Activated CD4-positive, alpha-beta T cell treated with anti-CD3 and anti-CD28 coated beads, Interleukin-2, amount 50 U/mL, for 1 hour (primary cell): ENCODE results near the gene DHX57.
"Not testable (repeated sequence)": the region's sequence is repeated elsewhere in the genome, so short reads cannot be mapped to it uniquely, and the experiment has no call there.

Experiments
- DNase-seq: peaks from one replicate; pipeline ENCODE4 v3.0.0-alpha.2; 2020

Gene DHX57

GRCh38 chr2:38866773-38867443 is 8.8 kb downstream of the DHX57 start:
- DNase-seq, result no peak

- no peak for DNase-seq
Measured at GRCh38 chr2:38863061-38863695, 12.6 kb downstream of the DHX57 start.

DNA sequence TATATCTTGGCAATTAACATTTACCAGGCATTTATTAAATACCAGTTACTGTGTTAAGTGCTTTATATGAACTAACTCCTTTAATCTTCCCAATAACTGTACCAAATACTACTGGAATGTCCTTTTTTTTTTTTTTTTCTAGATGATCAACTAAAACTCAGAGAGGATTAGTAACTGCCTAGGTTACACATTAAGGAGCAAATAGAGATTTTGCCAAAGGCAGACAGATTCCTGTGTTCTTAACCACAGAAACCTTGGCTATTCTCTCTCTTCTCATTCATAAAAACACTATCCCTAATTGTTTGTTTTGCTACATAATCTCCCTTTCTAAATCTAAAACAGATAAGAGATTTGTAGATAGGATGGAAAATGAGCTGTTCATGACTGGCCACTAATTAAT is 13.3 kb downstream of the DHX57 start:
- no peak for DNase-seq

DNA sequence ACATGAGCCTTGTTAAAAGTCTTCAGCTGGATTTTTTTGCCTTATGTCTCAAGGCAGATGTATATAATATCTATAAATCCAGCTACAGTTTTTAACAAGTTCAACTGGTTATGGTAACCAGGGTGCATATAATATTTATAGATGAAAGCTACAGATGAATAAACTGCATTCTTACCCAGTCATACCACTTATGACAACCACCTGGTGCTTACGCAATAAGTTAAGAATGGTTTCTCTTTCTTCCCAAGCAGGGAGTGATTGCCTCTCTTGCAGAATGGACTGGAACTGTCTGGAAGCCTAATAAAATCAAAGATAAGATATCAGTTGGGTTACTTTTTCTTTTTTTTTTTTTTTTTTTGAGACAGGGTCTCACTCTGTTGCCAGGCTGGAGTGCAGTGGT is 19.6 kb downstream of the DHX57 start:
- DNase-seq, result no peak

DNA sequence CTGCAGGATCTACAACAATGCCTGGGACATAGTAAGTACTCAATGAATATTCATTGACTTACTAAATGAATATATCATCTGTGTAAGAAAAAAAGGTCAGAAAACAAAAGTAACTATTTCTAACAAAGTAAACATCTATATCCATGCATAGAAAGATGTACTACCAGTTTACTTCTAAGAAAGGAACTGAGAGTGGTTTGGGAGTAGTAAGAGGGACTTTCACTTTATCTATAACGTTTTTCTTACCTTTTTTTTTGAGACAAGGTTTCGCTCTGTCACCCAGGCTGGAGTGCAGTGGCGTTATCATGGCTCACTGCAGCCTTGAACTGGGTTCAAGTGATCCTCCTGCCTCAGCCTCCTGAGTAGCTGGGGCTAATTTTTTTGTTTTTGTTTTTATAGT is 25.7 kb downstream of the DHX57 start:
- DNase-seq, result no peak

DNA sequence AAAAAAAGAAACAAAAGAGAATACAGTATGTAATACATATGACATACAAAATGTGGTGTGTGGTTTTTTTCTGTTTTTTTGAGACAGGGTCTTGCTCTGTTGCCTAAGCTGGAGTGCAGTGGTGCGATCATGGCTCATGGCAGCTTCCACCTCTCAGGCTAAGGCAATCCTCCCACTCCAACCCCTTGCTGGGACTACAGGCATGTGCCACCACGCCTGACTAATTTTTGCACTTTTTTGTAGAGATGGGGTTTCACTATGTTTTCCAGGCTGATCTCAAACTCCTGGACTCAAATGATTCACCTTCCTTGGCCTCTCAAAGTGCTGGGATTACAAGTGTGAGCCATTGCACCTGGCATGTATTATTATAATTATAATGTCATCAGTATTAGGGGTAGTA is 38.9 kb downstream of the DHX57 start:
- DNase-seq, result no peak

DNA sequence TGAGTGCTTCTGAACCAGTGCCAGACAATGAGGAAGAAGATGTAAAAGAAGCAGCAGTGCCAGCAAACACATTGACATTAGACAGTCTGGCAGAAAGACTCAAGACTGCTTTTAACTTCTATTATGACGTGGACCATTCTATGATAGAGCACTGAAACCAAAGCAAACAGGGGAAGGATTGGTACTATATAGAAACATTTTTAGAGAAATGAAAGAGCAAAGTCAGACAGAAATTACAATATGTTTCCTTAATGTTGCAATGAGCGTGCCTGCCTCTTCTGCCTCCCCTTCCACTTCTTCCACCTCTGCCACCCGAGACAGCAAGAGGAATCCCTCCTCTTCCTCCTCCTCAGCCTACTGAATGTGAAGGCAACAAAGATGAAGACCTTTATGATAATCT is 39.7 kb downstream of the DHX57 start:
- DNase-seq, result no peak

GRCh38 chr2:38835015-38835601 is 40.6 kb downstream of the DHX57 start:
- no peak for DNase-seq

- no peak for DNase-seq
Measured at GRCh38 chr2:38830526-38831159, 45.1 kb downstream of the DHX57 start.

DNA sequence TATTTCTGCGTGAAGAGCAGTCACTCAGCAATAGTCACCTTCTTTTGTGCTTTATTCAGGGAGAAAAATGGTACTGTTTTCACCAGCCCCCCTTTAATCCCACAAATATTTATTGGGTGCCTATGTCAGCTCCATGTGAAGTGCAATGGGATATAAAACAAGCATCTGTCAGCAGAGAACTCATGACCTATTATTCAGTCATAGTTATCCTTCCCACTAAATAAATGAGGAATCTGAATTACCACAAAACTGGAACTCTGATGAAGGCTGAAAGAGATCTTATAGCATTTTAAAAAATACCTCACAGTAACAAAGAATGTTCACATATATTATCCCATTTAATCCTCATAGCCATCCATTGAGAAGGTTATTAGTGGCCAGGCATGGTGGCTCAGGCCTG is 45.8 kb downstream of the DHX57 start:
- DNase-seq, result no peak

DNA sequence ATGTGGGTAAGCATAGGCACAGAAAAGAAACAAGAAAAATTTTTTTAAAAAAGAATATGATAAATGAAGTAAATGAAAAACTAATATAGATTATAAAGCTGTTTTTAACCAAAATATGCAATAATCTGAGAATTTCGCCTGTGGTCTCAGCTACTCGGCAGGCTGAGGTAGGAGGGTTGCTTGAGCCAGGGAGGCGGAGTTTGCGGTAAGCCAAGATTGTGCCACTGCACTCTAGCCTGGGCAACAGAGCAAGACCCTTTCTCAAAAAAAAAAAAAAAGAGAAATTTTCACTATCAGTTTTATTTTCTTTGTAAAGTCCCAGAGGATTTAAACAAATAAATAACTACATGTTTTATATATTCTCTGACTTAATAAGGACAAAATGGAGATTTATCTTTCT is 47.3 kb downstream of the DHX57 start:
- no peak for DNase-seq

- not testable (repeated sequence) for DNase-seq
Measured at GRCh38 chr2:38827539-38828145, 48.1 kb downstream of the DHX57 start.

DNA sequence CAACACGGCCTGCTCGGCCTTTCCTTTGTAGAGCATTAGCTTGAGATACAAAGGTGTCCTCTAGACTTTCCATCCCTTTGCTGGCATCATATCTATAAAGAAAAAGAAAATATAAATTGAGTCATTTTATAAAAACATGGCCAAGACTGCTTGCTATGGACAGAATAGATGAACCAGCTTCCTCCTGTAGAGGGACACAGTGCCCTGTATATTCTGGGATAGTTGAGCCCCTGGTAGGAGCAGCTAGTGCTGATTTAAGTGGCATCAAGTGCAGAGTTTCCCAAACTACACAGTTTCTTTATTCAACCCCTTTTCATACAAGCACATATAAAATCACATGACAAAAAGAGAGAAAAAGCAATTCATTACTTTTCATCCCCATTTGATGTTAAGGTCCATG is 49.8 kb downstream of the DHX57 start:
- no peak for DNase-seq

GRCh38 chr2:38824906-38825305 is 50.8 kb downstream of the DHX57 start:
- DNase-seq, result no peak

DNA sequence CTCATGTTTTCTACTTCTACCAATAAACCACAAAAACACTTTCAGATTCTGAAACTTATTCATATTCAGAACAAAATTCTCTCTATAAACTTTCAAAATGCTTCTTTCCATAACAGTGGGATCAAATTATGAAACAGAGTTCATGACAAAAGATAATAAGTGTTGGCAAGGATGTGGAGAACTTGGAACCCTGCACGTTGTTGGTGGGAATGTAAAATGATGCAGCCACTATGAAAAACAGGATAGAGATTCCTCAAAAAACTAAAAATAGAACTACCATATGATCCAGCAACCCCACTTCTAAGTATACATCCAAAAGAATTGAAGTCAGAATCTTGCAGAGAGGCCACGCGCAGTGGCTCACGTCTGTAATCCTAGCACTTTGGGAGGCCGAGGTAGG is 52.3 kb downstream of the DHX57 start:
- no peak for DNase-seq

GRCh38 chr2:38818565-38818964 is 57.2 kb downstream of the DHX57 start:
- DNase-seq, result no peak

DNA sequence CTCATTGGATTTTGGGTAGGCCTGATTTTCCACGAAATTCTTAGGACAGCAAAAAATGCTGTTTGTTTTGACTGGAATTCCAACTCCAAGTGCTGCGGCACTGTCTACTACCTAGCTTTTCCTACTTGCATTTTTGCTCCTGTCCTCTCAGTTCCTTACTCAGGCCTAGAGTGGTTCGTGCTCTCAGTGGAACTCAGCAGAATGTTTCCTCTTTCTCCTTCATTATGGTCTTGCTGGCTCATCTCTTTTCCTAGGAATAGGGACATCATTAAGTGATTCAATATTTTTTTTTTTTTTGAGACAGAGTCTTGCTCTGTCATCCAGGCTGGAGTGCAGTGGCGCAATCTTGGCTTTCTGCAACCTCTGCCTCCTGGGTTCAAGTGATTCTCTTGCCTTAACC is 59.8 kb downstream of the DHX57 start:
- no peak for DNase-seq

DNA sequence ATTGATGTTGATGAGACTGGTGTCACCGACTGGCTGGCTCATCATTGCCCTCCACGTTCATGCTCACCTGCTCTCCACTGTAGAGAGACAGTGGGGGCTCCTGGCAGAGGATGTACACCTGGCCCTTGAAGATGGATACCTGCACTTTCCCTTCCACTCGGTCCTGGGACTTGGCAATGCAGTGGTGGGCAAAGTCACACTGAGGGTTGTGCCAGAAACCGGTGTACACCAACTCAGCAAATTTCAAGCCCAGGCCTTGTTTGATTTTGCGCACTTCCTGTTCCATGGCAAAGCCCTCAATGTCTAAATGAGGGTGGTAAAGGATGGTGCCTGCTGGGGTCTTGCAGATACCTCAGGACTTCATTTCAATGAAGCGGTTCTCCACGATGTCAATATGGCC is 65.2 kb downstream of the DHX57 start:
- no peak for DNase-seq

DNA sequence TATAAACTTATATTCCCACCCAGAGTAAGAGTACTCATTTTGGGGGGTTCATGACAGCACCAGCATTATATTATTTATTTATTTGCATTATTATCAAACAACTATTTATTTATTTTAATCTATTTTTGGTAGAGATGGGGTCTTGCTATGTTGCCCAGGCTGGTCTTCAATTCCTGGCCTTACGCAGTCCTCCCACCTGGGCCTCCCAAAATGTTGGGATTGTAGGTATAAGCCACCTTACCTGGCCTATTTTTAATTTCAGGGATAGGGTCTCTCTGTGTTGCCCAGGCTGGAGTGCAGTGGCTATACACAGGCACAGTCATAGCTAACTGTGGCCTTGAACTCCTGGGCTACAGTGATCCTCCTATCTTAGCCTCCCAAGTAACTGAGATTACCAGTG is 67.1 kb downstream of the DHX57 start:
- DNase-seq, result no peak

DNA sequence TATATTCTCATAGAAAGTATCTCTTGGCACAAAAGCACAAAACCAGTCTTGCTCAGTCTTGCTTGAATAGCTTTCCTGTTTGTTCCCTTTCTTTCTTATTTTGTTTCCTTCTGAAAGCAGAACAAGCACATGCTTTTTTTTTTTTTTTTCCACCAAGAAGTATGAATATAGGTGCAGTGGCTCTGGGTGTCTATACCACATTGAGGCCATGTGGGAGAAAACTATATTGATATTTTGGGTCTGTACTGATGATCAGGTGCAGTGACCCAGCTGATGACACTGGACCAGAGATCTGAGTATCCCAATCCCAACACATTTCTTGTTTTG is 69.0 kb downstream of the DHX57 start:
- no peak for DNase-seq

GRCh38 chr2:38806015-38806732 is 69.6 kb downstream of the DHX57 start:
- DNase-seq, result no peak

DNA sequence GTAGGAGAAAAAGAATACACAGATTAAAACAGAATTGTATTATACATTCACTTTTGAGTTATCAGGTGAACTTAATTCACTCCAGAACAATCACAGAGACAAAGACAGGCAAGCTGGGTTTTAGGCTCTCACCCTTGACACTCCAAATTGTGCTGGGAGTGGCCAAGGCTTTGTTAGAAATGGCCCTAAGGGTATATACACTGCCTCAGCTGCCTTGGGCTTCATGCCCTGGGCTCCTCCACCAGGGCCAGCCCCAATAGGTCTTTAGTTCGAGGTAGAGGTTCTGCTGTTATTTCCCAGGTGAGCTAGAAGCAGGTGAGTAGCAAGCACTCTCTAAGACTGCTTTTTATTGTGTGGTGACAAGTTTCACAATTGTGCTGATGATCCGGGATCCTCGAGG is 77.8 kb downstream of the DHX57 start:
- no peak for DNase-seq

DNA sequence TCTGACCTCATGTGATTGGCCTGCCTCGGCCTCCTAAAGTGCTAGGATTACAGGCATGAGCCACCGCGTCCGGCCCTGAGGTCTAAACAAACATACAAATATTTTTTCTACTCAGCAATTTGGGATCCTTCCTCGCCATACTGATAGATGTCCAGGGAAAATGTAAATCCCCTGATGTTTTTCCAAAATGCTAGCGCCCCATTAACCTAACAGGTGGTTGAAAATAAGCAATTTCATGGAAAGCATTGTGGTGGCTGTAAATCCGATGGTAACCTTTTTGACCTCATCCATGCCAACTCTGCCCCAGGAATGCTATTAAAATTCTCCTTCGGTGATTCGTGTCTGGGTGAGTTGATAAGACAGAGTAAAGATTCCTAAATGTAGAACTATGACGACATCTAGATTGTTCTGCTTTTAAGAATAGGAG is 78.5 kb downstream of the DHX57 start:
- no peak for DNase-seq
